D721Med (cell line): Measurements from ENCODE around the gene ZNF185.

Experiments used
- DNase-seq: peaks from one replicate; pipeline ENCODE4 v3.0.0; 2011; ENCODE audit warnings: low spot score; ENCODE audit not compliant: insufficient read length
- FAIRE-seq: peaks from 2 replicates; lab custom pipeline; 2011; peaks lifted over from hg19 to GRCh38; lab: Jason Lieb, UNC
- TF ChIP-seq, protein P1 (sequence below): IDR thresholded peaks from 2 replicates; pipeline ENCODE4 v1.5.1; 2012; ENCODE audit warnings: mild to moderate bottlenecking, control low read depth; ENCODE audit not compliant: insufficient read depth; ENCODE audit errors: missing control alignments

The ZNF185 gene

DNA sequence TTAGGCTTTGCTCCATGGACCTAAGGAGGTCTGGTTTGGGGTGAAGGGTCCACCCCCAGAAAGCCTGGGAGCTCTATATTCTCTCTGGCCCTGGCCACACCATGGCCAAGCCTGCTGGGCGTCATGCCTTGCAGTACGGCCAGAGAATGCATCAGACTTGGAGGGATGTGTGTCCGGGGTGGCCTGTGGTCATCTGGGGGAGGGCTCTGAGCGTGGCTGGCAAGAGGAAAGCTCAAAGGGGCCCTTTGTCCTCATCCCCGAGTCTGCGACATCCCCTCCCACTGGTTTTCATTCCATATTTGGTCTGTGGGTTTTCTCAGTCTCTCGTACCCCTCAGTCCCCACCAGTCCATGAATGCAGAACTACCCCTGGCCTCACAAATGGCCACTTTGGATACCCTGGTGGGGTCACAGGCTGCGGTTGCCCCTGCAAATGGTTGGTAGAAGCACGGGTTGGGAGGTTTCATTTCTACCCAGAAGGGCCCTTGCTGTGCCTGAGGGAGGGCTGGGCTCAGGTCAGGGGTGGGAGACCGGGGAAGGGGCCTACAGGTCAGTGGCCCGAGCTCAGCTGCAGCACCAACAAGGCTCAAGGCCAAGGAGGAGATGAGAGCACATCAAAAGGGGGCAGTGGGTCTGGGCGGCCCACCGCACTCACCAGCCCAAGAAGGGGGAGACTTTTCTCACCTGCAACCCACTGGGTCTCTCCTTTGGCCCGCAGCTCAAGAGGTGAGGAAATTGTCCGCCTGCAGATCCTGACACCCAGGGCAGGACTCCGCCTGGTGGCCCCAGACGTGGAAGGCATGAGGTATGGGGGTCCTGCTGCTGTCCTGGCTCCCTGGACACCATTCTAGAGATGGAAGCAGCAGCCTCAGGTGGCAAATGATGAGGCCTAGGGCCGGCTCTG lies 30.2 kb downstream of the ZNF185 start:
- FAIRE-seq (no peak), DNase-seq (no peak)
- TF ChIP-seq, protein P1, sequence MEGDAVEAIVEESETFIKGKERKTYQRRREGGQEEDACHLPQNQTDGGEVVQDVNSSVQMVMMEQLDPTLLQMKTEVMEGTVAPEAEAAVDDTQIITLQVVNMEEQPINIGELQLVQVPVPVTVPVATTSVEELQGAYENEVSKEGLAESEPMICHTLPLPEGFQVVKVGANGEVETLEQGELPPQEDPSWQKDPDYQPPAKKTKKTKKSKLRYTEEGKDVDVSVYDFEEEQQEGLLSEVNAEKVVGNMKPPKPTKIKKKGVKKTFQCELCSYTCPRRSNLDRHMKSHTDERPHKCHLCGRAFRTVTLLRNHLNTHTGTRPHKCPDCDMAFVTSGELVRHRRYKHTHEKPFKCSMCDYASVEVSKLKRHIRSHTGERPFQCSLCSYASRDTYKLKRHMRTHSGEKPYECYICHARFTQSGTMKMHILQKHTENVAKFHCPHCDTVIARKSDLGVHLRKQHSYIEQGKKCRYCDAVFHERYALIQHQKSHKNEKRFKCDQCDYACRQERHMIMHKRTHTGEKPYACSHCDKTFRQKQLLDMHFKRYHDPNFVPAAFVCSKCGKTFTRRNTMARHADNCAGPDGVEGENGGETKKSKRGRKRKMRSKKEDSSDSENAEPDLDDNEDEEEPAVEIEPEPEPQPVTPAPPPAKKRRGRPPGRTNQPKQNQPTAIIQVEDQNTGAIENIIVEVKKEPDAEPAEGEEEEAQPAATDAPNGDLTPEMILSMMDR: no peak

DNA sequence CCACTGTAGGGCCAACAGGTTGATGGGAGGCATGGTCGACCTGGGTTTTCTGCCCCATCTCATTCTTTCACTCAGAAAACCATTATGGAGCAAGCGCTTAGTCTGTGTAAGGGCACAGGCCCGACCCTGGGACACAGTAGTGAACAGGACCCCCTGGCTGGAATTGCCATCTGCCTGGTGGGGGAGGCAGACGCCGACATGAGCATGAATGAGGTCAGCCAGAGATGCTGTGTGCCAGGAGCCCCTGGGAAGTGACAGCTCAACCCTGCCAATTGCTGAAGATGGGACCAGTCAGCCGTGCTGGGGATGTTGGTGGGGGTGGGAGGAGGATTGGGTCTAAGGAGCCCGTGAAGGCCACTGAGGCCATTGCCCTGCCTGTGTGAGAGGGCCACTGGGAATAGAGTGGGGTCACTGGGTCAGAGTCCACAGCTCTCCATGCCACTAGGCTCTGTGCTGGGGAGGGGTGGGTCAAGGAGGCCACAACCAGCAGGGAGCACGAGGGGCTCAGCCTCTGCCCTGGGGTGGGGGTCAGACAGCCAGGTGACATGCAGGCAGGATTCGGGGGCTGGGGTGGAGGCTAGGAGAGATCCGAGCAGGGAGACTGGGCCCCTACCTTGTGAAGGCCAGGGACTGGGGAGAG lies 31.0 kb downstream of the ZNF185 start:
- TF ChIP-seq, protein P1: no peak
- DNase-seq: no peak
- no peak for FAIRE-seq

DNA sequence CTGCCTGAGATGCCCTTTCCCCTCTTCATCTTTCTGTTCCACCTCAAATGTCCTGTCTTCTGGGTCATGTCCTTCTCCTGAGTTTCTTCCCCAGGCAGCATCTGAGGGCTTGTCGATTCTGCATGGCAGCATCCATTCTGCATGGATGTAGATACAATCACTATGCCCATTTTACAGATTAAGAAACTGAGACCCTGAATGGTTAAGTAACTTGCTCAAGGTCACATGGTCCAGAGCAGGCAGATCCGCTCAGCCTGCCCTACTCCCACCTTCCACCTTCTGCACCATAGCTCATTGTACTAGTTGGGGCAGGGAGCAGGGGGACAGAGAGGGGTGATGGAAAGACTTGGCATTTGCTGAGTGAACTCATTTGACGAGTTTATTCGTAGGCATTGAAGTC lies 32.0 kb downstream of the ZNF185 start:
- no peak for DNase-seq
- no peak for FAIRE-seq

DNA sequence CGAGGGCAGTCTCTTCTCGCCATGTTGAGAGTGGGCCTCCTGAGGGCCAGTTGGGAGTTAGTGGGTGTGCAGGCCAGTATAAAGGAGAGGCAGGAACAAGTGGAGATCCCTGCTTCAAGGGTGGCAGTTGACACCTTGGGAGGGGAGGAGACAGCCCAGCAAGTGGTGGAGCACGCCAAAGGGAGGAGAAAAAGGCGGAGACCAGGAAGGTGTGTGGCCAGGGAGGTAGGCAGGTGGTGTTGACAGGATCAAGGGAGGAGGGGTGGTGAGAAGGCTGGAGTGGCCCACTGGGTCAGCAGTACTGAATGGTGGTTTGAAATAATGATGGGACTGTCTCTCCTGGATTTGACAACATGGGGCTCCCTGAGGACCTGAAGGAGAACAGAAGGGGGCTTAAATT lies 32.6 kb downstream of the ZNF185 start:
- no peak for DNase-seq
- TF ChIP-seq, protein P1: no peak
- no peak for FAIRE-seq

More for the DNA sequence above, 32.0 kb downstream of the ZNF185 start:
- TF ChIP-seq, protein P1: no peak

DNA sequence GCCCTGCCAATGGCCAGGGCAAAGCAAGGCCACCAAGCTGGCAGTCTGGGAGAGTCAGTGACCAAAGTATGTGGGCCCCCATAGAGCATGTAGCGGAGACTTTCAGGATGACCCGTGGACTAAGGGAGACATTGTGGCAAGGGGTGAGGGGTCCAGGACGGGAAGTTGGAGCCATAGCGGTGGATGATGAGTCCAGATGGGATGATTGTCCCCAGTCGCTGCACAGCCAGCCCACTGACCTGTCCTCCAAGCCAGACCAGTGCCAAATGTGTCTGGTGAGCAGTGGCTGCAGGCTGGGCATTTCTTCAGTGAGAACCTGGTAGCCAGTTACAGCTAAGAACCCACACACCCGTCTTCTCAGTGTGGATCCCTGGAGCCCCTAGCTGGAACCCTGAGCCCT lies 34.3 kb downstream of the ZNF185 start:
- DNase-seq (no peak), FAIRE-seq (no peak)
- TF ChIP-seq, protein P1: no peak

DNA sequence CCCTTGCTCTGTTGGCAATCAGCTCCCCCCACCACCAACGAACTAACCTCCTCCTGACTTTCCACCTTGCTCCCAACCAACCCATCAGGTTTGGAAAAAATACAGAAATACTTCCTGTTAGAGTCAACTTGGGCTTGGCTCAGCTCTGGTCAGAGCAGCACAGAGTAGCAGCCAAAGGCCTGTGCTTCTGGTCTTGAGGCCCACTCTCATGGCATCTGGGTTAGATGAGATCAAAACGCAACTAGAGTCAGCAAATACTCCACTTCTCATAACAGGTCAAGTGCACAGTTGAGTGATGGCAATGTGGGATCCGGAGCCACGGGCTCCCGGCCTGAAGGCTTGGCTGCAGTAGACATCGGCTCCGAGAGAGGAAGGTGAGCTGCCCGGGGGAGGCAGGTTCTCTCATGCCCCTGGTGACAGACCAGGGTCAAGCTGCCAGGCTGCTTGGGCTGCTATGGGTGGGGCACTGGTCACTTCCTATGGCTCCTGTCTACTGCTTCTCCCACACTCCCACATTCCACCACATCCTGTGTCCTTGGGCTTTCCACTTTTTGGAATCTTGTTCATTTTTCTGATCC lies 34.8 kb downstream of the ZNF185 start:
- FAIRE-seq (no peak), DNase-seq (no peak)
- TF ChIP-seq, protein P1: no peak

DNA sequence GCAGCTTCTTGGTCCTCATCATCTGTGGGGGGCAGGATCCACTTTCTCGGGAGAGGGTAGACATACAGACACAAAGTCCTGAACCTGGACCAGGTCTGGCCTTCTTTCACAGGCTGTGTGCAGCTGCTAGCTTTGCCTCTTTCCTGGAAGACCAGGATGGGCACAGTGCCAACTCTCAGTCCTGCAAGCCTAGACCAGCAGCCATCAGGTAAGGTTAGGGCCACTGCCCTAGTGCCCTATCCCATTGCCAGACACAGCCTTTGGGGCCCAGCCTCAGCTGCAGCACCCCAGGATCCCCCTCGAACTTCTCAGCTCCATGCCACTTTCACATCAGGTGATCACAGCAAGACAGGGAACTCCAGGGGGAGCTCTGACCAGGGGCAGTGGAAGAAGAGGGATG lies 38.4 kb downstream of the ZNF185 start:
- TF ChIP-seq, protein P1: no peak
- DNase-seq (no peak), FAIRE-seq (no peak)
